Stimulated activated CD8-positive, alpha-beta memory T cell treated with anti-CD3 and anti-CD28 coated beads, Interleukin-15, amount 100 ng/mL, for 24 hours (primary cell): Measurements from ENCODE around the gene PEX10.
"Not testable (repeated sequence)": the region's sequence is repeated elsewhere in the genome, so short reads cannot be mapped to it uniquely, and the experiment has no call there.

Experiments
- DNase-seq: peaks from one replicate; pipeline ENCODE4 v3.0.0-alpha.2; 2020; ENCODE audit warnings: low read depth

PEX10 gene

DNA sequence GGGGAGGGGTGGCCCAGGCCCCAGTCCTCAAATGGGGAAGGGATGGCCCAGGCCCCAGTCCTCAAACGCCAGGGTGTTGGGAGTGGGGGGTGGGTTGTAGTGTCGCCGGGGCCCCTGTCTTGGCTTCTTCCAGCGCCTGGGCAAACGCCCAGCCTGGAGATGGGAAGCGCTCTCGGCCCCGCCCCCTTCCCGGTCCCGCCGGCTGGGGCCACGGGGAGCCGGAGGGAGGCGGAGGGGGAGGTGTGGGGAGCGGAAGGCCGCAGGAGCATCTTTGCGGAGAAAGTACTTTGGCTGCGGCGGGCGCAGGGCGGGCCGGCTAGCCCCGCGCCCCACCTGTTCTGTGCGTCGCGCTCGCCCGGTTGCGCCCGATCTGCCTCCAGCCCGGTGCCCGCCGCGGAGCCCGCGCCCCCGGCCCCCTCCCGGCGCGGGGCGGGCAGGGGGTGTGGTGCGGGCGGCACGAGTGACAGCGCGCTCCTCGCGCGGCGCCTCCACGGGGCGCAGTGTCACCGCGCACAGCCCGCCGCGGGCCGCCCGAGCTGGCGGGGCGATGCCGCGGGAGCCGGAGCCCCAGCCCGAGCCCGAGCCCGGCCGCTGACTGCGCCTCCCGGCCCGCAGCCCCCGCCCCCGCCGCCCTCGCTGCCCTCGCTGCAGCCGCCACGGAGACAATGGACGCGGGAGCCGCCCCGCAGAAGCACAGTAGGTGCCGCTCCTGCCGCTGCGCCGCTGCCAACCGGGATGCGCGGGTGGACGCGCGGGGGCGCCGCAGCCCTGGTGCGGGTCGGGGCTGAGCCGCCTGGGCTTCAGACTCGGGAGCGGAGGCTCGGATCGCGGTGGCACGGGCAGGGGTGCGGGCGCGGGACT is 31.1 kb upstream of the PEX10 start:
- DNase-seq = no peak

DNA sequence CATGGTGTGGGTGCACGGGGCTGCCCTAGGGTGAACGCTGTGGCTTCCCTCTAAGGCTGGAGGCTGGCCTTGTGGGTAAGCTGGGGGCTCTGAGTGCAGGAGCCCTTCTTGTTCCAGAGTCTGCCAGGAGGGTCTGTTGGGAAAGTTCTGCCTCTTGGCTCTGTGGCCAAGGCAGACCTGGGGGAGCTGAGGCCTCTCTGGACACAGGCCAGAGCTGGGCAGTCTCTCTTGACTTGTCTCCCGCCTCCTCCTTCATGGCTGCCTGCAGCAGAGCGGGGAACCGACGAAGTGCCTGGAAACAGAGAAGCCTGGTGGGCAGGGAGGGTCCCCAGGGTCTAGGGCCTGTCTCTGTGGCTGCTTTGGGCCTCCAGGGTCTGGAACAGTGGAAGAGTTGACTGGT is 30.3 kb upstream of the PEX10 start:
- no peak for DNase-seq

DNA sequence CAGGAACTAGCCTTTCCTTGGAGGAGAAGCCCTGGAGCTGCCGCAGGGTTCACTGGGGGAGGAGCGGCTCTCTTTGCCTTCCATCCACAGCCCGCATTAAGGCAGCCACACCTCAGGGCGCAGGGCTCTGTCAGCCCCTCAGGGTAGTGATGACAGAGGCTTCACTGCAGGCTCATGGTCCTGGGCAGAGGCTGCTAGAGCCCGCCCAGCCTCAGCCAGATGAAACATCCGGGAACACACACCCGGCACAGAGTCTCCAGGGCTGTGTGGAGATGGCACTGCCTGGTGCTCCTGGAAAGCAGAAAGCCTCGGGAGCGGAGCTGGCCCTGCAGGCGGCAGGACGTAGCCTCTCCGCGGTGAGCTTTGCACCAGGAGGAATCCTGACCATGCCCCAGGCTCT is 29.4 kb upstream of the PEX10 start:
- DNase-seq = no peak

DNA sequence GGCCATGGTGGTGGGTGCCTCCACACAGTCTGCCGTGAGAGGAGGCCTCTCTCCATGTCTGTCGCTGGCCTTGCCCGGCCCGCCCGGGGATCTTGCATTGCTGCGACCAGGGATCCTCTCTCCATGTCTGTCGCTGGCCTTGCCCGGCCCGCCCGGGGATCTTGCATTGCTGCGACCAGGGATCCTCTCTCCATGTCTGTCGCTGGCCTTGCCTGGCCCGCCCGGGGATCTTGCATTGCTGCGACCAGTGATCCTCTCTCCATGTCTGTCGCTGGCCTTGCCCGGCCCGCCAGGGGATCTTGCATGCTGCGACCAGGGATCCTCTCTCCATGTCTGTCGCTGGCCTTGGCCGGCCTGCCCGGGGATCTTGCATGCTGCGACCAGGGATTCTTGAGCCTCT is 28.0 kb upstream of the PEX10 start:
- DNase-seq = not testable (repeated sequence)

DNA sequence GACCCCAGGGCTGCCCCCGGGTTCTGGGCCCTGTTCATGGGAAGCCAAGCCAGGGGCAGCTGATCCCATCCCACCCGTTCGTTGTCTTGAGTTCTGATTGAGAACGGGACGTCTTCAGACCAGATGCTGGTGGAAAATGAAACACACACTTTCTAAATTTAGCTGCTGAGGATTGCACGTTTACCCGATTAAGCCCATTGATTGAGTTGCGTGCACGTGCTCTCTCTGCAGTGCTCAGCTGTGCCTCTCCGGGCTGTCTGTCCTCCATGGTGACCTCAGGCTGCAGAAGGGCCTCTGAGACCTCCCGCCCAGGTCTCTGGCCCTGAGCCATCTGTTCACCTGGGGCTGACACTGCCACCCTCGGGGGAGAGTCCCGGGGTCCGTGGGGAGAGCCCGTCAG is 27.0 kb upstream of the PEX10 start:
- DNase-seq = no peak

DNA sequence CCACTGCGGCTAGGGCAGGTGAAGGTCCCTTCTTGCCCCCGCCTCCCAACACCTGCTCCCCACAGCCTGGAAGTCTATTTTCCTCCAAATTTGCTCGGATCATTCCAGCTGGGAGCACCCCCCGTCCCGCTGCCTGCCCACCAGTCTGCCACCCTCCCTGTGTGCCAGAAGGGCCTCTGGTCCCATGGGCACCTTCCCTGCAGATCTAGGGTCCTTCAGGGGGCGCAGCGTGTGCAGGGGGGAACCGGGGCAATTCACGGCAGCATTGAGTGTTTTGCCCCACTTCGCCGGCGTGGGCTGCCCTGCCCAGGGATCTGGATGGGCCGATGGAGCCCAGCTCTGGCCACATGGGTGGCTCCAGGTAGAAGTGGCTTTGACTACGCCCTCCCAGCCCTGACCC is 26.3 kb upstream of the PEX10 start:
- DNase-seq = no peak

DNA sequence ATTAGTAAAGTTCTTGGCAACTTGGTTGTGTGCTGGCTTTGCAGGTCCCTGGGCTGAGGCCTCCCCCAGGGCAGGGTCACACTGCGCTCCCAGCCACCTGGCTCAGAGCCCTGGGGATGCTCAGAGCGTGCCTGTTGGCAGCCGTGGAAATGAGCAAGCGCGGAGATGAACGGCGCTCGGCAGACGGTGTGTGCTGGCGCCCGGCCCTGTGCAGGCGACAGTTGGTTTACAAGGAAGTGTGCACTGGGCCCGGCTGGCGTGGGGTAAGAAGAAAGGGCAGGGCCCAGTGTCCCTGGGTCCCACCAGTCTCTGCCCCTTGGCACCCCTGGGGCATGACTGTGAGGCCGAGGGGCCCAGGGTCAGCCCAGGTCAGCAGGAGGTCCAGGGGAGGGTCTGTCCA is 25.7 kb upstream of the PEX10 start:
- DNase-seq = no peak

DNA sequence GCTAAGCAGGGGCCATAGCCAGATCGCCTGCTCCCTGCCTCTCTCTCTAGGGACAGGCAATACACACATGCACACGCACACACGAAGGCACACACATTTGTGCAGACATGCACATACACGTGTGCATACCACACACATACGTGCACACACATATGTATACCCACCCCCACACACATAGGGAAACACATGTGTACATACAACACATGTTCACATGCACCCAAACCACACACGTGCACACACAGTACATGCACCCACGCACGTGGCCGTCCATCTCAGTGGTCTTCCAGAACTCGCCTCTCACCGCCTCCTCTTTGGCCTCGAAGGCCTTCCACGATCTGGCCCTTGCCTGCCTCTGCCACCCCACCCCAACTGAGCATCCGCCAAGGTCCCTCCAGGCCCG is 25.3 kb upstream of the PEX10 start:
- no peak for DNase-seq

DNA sequence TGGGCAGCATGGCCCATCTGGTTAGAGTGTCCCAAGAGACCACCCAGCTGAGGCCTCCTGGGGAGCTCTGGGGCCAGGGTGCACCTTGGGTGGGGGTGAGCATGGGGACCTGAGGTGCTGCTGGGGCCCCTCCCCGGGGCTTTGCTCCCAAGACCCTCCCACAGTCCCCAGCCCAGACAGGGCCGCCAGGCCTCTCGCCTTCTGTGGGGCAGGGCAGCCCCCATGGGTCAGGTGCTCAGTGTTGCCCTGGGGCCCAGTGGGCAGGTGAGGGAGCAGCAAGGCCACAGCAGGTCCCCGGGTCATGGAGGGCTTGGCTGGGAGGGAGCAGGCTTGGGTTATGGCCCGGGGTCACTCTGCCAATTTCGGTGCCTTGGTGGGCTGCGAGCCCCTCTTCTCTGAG is 24.5 kb upstream of the PEX10 start:
- DNase-seq = no peak

DNA sequence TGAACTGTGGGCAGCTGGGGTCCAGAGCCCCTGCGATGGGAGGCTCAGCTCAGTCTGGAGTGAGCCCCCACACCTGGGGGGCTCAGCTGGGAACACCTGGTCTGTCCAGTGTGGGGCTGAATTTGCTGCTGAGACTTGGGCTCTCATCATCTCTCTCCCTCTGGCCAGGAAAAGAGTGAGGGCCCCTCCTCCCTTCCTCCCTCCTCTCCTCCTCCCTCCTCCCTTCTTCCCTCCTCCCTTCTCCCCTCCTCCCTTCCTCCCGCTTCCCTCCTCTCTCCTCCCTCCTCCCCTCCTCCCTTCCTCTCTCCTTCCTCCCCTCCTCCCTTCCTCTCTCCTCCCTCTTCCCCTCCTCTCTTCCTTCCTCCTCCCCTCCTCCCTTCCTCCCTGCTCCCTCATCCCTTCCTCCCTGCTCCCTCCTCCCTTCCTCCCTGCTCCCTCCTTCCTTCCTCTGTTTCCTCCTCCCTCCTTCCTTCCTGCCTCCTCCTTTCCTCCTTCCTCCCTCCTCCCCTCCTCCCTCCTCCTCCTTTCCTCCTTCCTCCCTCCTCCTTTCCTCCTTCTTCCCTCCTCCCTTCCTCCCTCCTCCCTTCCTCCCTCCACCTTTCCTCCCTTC is 23.5 kb upstream of the PEX10 start:
- no peak for DNase-seq

DNA sequence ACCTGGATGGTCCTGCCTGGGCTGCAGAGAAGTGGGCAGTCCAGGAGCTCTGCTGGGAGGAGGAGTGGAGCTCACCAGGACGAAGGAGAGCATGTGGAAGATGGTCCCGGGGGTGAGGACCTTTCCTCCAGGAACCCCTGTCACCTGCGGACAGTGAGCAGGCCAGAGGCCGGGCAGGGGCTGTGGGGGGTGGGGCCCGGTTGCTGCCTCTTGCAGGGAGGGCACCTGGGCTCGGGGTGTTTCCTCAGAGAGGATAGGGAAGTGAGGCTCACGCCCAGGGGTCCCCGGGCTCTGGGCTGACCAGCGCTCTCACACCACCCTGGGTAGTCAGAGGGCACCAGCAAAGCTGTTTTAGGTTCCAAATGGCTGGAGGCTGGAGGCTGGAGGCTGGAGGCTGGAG is 22.7 kb upstream of the PEX10 start:
- no peak for DNase-seq

DNA sequence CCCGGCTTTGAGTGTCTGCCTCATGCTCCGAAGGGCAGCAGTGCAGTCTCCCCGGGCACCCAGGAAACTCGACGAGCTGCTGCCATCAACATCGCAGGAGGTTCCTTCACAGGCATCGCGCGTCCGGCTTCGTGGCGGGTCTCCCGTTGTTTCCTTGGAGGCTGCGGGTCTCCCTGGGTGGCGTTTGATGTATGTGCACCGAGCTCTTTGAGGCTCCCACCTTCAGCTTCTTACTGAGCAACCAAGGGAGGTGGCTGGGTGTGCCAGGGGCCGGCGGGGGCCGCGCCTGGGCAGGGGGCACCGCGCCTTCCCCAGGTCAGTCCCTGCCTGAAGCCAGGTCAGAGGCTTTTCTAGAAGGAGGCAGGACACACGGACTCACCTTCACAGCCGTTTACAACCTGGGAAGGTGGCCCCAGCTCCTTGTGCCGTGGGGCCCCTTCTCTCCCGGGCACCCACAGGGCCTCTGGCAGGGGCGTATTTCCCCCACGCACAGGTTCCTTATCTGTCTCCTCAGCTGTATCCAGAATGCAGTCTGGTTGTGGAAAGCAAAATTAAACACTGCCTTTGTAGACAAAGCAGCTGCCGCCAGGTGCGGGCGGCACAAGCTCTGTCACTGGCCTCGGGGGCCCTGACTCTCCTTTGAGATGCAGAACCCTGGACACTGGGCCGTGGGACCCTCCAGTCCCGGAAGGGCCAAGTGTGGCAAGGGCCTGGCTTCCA is 21.7 kb upstream of the PEX10 start:
- DNase-seq = no peak

DNA sequence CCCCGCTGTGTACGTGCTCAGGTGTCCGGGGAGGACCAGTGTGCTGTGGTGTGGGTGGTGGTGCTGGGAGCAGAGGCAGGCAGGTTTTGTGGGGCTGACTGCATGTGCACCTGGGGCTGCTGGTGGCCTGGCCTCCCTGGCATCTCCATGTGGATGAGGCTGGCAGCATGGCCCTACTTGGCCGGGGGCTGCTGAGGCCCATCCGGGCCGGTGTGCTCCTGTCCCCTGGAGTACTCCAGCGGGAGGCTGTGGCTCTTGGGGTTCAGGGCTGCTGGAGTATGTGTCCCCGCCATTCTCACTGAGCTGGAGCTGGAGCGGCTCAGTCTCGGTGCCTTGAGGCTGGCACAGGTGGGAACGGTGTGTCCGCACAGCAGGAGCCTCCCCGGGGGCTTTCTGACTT is 20.8 kb upstream of the PEX10 start:
- no peak for DNase-seq

DNA sequence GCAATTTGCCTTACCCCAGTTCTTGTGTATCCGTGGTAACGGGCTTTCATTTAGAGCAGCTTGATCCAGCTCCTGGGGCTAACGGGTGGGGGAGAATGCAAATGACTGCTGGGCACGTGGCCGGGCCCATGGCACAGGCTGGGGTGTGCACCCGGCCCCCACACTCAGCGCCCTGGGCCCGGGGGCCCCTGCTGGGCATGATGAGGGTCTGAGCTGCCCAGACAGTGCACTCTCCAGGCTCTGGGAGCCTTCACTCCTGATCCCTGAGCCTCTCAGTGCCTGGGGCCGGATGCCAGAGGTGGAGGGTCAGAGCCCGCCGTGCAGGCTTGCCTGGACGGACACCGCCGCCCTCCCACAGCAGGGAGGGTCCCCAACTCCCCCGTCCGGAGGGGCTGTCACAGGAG is 20.1 kb upstream of the PEX10 start:
- no peak for DNase-seq

DNA sequence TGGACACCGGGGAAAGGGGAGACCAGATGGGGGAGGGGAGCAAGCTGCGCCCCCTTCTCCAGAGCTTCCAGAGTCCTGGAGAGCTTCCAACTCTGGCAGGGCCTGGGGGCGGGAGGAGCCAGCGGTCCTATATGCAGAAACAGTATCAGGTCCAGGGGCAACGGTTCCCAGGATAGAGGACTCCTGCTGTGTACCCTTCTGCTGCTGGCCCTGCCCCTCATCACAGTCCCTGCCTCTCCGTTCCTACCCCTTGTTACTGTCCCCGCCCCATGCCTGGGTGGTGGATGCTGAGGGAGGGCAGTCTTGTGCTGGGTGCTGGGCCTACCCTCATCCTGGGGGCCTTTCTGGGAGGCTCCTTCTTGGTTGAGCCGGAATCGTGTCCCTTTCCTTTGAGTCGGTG is 19.2 kb upstream of the PEX10 start:
- DNase-seq = no peak

DNA sequence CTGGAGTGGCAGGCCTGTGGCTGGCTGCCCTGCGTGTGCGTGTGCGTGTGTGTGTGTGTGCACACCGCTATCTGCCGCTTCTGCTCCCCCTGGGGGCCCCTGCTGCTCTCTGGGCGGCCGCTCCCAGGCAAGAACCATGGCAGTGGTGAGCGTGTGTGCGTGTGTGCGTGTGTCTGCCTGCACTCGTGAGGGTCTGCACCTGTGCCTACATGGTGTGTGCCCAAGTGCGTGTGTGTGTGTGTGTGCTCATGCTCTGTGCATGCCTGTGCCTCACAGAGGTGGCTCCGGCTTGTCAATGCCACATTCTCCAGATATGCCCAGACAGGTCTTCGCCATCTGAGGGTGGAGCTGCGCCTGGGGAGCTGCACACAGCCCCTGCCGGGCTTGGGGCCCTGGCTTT is 18.7 kb upstream of the PEX10 start:
- no peak for DNase-seq

DNA sequence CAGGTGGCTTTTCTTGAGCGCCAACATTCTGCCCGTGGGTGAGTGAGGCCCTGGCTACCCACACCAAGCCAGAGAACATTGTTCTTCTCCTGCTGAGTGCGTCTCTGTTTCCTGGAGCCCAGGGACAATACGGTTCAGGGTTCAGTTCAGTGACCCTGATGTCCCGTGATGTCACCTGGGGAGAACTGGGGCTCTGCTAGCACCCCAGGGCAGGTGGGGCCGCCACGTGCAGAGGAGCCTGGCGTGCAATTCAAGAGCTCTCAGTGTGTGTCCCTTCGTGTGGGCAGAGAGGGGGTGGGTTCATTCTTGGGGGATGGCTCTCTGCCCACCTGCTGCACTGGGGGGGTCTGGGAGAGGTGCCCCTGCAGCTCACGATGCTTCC is 18.2 kb upstream of the PEX10 start:
- DNase-seq = no peak

DNA sequence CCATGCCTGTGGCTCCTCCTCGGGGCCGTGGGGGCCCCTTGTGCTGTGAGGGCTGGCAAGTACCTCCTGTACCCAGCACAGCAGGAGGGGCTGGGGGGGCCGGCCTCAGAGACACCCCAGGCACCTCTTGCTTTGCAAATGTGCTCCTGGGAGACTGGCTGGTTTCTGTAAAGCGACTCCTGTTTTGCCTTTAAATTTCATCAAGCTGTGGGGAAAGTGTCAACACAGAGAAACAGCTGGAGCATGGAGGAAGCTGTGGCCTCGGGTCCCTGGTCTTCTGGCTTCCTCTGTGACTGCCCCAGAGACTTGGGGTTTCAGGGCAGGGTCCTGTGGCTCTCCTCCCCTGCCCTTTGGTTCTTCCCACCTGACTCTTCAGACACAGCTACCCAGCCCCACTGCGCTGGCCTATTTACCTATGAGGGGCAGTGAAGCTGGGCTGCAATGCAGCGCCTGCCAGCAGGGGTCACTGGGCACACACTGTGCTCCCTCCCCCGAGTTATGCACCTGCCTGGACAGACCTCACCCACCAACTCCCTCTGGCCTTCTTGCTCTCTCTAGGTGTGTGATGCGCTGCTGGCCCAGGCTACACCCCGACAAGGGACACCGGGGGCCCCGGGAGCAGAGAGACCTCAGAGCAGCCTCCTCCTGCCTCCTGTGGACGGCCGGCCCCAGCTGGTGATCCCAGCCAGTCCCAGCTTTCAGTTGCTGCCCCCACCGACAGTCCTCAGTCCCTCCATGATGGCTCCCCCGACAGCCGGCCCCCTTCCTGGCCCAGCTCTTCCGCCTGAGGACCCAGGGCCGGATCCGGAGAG is 17.6 kb upstream of the PEX10 start:
- no peak for DNase-seq

DNA sequence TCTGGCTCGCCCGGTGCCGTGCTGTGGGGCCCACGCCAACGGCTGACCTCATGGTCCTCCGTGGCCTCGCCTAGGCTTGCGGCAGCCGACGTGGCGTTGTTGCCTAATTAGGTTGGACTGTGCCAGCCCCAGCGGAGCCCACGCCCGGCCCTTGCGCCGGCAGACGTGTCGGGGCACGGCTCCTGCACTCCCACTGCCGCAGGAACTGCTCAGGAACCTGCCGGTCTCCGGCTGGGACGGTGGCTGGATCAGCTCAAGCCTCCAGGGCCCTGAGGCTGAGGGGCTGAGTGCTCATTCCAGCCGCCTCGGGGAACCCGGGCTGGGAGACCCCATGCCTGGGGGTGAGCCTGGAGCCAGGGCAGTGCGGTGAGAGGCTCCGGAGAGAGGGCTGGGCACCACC is 16.1 kb upstream of the PEX10 start:
- DNase-seq = no peak

DNA sequence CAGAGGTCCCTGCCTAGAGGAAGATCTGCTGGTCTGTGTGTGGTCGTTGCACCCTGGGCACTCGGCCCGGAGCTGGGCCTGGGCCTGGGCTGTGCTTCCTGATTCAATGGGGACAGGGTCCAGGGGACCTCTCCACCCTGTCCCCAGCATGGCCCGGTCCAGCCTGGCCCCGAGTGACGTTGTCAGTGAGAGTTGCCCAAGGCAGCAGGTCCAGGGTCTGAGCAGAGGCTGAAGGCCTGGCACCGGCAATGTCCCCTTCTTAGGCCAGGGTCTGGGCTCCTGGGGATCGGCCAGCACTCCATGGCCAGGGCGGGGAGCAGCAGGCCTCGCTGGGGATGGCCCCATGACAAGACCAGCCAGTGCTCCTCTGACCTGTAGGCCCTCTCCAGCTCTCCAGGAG is 15.6 kb upstream of the PEX10 start:
- DNase-seq = no peak

DNA sequence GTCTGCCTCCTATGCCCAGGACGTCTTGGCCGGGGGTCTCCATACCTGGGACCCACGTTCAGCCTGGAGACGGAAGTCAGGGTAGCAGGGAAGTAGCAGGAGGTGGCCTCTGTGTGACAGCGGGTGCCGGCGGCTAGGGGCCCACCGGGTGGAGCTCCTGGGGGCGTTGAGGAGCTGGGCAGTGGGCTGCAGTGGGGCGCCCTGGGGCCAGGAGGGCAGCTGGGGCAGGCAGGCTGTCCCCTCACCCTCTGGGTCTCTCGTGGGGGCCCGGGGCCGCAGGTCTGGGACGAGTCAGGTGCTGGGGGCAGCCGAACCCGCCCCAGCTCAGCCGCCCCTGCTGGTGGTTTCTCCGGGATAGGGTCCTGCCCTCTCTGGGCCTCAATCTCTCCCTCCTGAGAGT is 14.7 kb upstream of the PEX10 start:
- DNase-seq = no peak

DNA sequence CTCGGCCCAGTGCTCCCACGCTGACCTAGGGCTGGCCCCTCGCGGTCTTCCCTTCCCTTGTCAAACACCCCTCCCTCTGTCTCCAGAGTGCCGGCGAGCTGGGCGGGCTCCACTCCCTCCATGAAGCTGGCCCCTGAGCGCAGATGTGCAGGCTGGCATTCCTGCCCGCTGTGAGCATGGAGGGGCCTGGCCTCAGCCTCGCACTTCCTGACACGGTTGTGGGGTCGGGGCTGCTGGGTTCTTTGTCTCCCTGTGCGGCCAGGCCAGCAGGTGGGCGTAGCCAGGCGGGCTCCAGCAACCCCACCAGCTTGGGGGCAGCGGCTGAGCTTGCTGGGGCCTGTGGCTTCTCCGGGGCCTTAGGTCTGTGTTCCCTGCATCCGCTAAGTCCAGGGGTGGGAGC is 14.2 kb upstream of the PEX10 start:
- no peak for DNase-seq

DNA sequence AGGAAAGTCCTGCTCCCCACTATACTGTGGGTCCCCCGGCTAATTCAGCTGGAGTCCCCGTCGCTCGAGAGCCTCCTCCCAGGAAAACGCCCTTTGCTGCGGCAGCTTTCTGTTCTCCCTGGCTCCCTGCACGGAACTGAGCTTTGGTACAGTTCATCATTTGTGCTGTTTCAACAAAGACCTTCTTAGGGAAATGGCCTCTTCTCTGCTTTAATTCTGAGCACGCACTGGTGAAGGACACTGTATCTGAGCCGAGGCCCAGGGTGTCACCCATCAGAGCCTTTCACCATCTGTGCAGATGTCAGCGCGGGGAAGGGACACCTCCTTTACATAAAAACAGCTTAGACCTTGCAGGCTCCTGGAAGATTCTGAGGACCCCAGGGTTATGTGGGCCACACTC is 13.5 kb upstream of the PEX10 start:
- DNase-seq = no peak
